Fibroblast of the aortic adventitia (primary cell): ENCODE measurements around the gene NAIF1. TPM values are rescaled to one million over a fixed set of nuclear protein-coding genes. Genes with fewer than 3 reads are reported as not detected.

ENCODE experiments used
- DNase-seq: peaks from one replicate; pipeline ENCODE4 v3.0.0-alpha.2; 2010; ENCODE audit warnings: low read depth
- H3K4me3 ChIP-seq: 2 replicates; pipeline ENCODE4 v1.5.1; 2011; ENCODE audit warnings: low read depth, mild to moderate bottlenecking, control low read depth, low read length, moderate library complexity
- CTCF ChIP-seq: IDR thresholded peaks from 2 replicates; pipeline ENCODE4 v1.5.1; 2011; ENCODE audit warnings: mild to moderate bottlenecking, low read length, control low read depth, inconsistent platforms; ENCODE audit not compliant: insufficient read depth
- total RNA-seq: library from RNA; depleted of rRNA; stranded (reverse); fragments of >200 nt; gene quantifications from 2 replicates; pipeline ENCODE4 v1.2.3, GENCODE V29; 2012; ENCODE audit warnings: low replicate concordance

Gene NAIF1
- total RNA-seq, 1 donor = 7.5 TPM

GRCh38 chr9:128096616-128097536 lies 29.8 kb upstream of the NAIF1 start:
- H3K4me3 ChIP-seq = no peak overlapping the region
- DNase-seq = no peak
- TF ChIP-seq CTCF = no peak

- DNase-seq = no peak
- peak overlapping the region; percentile 26 for H3K4me3 ChIP-seq
- no peak for TF ChIP-seq CTCF
Measured at GRCh38 chr9:128094950-128095544, 27.9 kb upstream of the NAIF1 start.

GRCh38 chr9:128094166-128094949 lies 27.2 kb upstream of the NAIF1 start:
- peak overlapping the region; percentile 79 for H3K4me3 ChIP-seq
- peak; percentile 100 for DNase-seq
- no peak for TF ChIP-seq CTCF

GRCh38 chr9:128093011-128093410 lies 25.9 kb upstream of the NAIF1 start:
- peak overlapping the region; percentile 79 for H3K4me3 ChIP-seq
- DNase-seq = no peak
- TF ChIP-seq CTCF = no peak

- no peak for TF ChIP-seq CTCF
- no peak for DNase-seq
- H3K4me3 ChIP-seq = peak overlapping the region; percentile 79
Measured at GRCh38 chr9:128092199-128092977, 25.3 kb upstream of the NAIF1 start.

DNA sequence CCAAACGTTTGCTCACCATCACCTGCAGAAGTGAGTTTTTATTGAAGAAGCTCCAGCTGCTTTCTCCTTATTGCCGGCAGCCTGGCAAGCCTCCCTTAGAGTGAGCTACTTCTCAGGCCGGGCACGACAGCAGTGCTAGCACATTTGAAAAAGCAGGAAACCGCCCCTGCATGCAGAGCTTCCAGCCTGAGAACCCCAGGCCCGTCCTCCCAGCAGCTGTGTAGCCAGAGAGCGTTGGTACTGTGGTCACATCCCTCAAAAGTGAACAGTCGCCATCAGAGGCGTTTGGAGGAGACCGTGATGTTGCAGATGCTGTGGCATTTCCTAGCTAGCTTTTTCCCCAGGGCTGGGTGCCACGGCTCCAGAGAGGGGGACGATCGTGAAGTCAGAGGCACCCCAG lies 24.5 kb upstream of the NAIF1 start:
- TF ChIP-seq CTCF = no peak
- H3K4me3 ChIP-seq = peak overlapping the region; percentile 79
- DNase-seq = no peak
